Endothelial cell (in vitro differentiated cells): ENCODE data around the gene CIB4. TPM values are rescaled to one million over a fixed set of nuclear protein-coding genes. Genes with fewer than 3 reads are reported as not detected.

Source experiments
- DNase-seq: peaks from one replicate; pipeline ENCODE4 v3.0.0; 2021; ENCODE audit warnings: low spot score
- H3K27ac Mint-ChIP-seq: one replicate; pipeline ENCODE4 v1.8.0; 2021; ENCODE audit warnings: mixed read lengths, inconsistent platforms; ENCODE audit not compliant: unreplicated experiment
- H3K27me3 Mint-ChIP-seq: one replicate; pipeline ENCODE4 v1.8.0; 2021; ENCODE audit warnings: mild to moderate bottlenecking, moderate library complexity, mixed read lengths, inconsistent platforms; ENCODE audit not compliant: unreplicated experiment
- H3K36me3 Mint-ChIP-seq: one replicate; pipeline ENCODE4 v1.8.0; 2021; ENCODE audit warnings: mild to moderate bottlenecking, low read depth, mixed read lengths, inconsistent platforms; ENCODE audit not compliant: unreplicated experiment
- H3K4me1 Mint-ChIP-seq: one replicate; pipeline ENCODE4 v1.8.0; 2021; ENCODE audit warnings: mild to moderate bottlenecking, mixed read lengths, inconsistent platforms; ENCODE audit not compliant: unreplicated experiment
- H3K4me3 Mint-ChIP-seq: one replicate; pipeline ENCODE4 v1.8.0; 2021; ENCODE audit warnings: mild to moderate bottlenecking, mixed read lengths, inconsistent platforms; ENCODE audit not compliant: unreplicated experiment
- H3K9me3 Mint-ChIP-seq: one replicate; pipeline ENCODE4 v1.8.0; 2021; ENCODE audit warnings: mixed read lengths, inconsistent platforms; ENCODE audit not compliant: unreplicated experiment
- total RNA-seq: library from RNA; stranded (reverse); fragmentation: NEBNext Ultra II Directional; extraction: Animal tissue kit (Norgen Biotek cat#: 25700); gene quantifications from one replicate; pipeline ENCODE4 v1.2.1, GENCODE V29; 2021; ENCODE audit not compliant: unreplicated experiment
- TF ChIP-seq, protein P1 (sequence below): fragments of 200-600 bp; sonication (generic); IDR thresholded peaks from one replicate; pipeline ENCODE4 v1.5.0; 2021; ENCODE audit warnings: antibody characterized with exemption; ENCODE audit not compliant: unreplicated experiment

The CIB4 gene
- total RNA-seq, 1 donor from 2014 or later: not detected

GRCh38 chr2:26581991-26582842, 58.9 kb downstream of the CIB4 start:
- Mint-ChIP-seq H3K36me3 (no peaks in the 10 kb centered on the region), H3K4me1 (no peaks in the 10 kb centered on the region), H3K27ac (no peak overlapping the region), H3K27me3 (peaks cover 10% of the 10 kb centered on the region), H3K9me3 (no peaks in the 10 kb centered on the region), H3K4me3 (no peak overlapping the region)
- TF ChIP-seq, protein P1, sequence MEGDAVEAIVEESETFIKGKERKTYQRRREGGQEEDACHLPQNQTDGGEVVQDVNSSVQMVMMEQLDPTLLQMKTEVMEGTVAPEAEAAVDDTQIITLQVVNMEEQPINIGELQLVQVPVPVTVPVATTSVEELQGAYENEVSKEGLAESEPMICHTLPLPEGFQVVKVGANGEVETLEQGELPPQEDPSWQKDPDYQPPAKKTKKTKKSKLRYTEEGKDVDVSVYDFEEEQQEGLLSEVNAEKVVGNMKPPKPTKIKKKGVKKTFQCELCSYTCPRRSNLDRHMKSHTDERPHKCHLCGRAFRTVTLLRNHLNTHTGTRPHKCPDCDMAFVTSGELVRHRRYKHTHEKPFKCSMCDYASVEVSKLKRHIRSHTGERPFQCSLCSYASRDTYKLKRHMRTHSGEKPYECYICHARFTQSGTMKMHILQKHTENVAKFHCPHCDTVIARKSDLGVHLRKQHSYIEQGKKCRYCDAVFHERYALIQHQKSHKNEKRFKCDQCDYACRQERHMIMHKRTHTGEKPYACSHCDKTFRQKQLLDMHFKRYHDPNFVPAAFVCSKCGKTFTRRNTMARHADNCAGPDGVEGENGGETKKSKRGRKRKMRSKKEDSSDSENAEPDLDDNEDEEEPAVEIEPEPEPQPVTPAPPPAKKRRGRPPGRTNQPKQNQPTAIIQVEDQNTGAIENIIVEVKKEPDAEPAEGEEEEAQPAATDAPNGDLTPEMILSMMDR: no peak
- no peak for DNase-seq

GRCh38 chr2:26581266-26581990, 59.7 kb downstream of the CIB4 start:
- TF ChIP-seq, protein P1: no peak
- no peaks in the 10 kb centered on the region for H3K36me3 Mint-ChIP-seq
- H3K27me3 Mint-ChIP-seq: peaks cover 13% of the 10 kb centered on the region
- H3K9me3 Mint-ChIP-seq: no peaks in the 10 kb centered on the region
- DNase-seq: no peak
- H3K4me1 Mint-ChIP-seq: no peaks in the 10 kb centered on the region
- H3K4me3 Mint-ChIP-seq: no peak overlapping the region
- no peak overlapping the region for H3K27ac Mint-ChIP-seq

- no peaks in the 10 kb centered on the region for H3K9me3 Mint-ChIP-seq
- TF ChIP-seq, protein P1: no peak
Observed at GRCh38 chr2:26580751-26581150, 60.4 kb downstream of the CIB4 start.

DNA sequence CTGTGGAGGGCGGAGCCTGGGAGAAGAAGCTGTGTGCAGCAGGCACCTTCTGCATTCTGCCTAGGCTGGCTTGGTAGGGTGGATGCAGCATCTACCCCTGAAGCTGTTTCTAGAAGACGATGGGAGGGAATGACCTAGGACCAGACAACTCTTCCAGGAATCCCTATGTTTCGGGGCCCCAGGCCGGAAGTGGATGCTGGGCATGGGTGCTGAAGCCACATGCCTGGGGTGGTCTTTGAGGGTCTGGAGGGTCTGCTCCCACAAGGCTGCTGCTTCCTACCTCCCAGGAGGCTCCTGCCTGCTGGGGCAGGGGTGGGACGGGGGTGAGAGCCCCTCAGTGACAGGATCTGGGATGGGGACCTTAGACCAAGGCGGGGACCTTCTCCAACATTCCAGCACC, 61.0 kb downstream of the CIB4 start:
- DNase-seq: no peak
- TF ChIP-seq, protein P1: no peak
- no peaks in the 10 kb centered on the region for H3K4me1 Mint-ChIP-seq
- no peak overlapping the region for H3K27ac Mint-ChIP-seq
- no peaks in the 10 kb centered on the region for H3K36me3 Mint-ChIP-seq
- H3K27me3 Mint-ChIP-seq: peaks cover 5% of the 10 kb centered on the region
- H3K4me3 Mint-ChIP-seq: no peak overlapping the region
- no peaks in the 10 kb centered on the region for H3K9me3 Mint-ChIP-seq

More at GRCh38 chr2:26580751-26581150, 60.4 kb downstream of the CIB4 start:
- Mint-ChIP-seq H3K27ac (no peak overlapping the region), H3K4me3 (no peak overlapping the region), H3K27me3 (peaks cover 7% of the 10 kb centered on the region), H3K4me1 (no peaks in the 10 kb centered on the region), H3K36me3 (no peaks in the 10 kb centered on the region)
- DNase-seq: no peak

DNA sequence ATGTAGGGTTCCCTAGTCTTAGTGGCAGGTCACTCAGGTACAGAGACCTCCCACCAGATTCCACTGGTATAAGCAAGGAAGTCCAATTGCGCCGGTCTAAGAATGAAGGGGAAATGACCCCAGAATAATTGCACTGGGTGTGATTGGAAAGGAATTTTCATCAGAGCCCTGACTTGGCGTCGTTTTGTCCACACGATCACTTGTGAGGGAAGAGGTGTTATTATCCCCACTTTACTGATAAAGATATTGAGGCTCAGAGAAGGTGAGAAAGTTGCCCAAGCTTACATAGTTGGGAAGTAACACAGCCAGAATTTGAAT, 61.5 kb downstream of the CIB4 start:
- Mint-ChIP-seq H3K4me1 (no peaks in the 10 kb centered on the region), H3K27me3 (peaks cover 5% of the 10 kb centered on the region), H3K4me3 (no peak overlapping the region), H3K27ac (no peak overlapping the region), H3K36me3 (no peaks in the 10 kb centered on the region), H3K9me3 (no peaks in the 10 kb centered on the region)
- TF ChIP-seq, protein P1: no peak
- DNase-seq: no peak
